Hepatocyte (in vitro differentiated cells): Measurements from ENCODE around the gene PLA2G4A.

Experiments
- EZH2 ChIP-seq: fragments of 200-600 bp; sonication (generic); IDR thresholded peaks from 2 replicates; pipeline ENCODE4 v1.6.1; 2016; ENCODE audit warnings: antibody characterized with exemption, mild to moderate bottlenecking, borderline replicate concordance
- TF ChIP-seq, protein P1 (sequence below): fragments of 200-600 bp; sonication (generic); IDR thresholded peaks from 2 replicates; pipeline ENCODE4 v1.5.1; 2016; ENCODE audit warnings: antibody characterized with exemption, mild to moderate bottlenecking; ENCODE audit not compliant: poor library complexity

DNA sequence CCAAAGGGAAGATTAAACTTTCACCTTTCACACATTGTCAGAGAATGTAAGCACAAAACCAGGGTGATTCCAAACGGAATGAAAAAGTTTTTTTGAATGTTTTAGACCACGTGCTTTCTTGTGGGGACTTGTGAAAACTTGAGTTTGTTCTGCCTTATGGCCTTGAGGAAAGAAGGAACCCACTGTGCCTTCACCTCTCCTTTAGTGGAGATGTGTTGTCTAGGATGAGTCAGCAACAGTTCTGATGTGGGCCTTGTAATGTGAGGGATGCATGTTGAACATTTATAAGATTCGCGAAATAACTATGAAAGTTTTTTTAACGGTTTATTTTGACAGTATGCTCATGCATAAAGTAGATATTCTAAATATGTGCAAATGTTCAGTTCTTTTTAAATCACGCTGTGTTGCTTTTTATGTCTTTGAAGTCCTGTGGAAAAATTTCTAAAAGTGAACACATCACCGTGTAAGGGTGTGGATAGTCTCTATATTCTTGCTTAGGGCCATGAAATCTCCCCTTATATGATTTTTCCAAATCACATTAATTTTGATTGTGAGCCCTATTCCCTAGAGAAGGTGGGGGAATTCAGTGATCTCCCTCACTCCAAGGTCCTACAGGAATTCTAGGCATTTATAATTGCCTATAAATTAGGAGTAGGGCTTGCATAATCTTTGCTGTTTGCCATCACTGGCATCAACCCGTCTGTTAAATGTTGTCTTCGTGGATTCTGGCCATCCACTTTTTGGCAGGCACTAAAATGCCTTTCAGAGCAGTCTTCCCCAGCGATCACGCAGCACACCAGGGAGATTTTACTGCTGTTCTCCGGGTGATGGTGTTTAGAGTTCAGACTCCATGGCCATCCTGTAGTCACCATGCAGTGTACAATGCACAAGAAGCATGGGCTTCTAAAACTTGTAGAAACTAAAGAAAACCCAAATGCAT, 47.4 kb downstream of the PLA2G4A start:
- TF ChIP-seq, protein P1, sequence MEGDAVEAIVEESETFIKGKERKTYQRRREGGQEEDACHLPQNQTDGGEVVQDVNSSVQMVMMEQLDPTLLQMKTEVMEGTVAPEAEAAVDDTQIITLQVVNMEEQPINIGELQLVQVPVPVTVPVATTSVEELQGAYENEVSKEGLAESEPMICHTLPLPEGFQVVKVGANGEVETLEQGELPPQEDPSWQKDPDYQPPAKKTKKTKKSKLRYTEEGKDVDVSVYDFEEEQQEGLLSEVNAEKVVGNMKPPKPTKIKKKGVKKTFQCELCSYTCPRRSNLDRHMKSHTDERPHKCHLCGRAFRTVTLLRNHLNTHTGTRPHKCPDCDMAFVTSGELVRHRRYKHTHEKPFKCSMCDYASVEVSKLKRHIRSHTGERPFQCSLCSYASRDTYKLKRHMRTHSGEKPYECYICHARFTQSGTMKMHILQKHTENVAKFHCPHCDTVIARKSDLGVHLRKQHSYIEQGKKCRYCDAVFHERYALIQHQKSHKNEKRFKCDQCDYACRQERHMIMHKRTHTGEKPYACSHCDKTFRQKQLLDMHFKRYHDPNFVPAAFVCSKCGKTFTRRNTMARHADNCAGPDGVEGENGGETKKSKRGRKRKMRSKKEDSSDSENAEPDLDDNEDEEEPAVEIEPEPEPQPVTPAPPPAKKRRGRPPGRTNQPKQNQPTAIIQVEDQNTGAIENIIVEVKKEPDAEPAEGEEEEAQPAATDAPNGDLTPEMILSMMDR: no peak
- TF ChIP-seq EZH2: no peak
